T-helper 2 cell treated with Interferon-gamma antibody and Interleukin-4, amounts not matched to agents 100 ng/mL and 5 ng/mL, for 36 hours (primary cell): ENCODE results near the gene TMEM217. TPM values are rescaled to one million over a fixed set of nuclear protein-coding genes. Genes with fewer than 3 reads are reported as not detected.

Source experiments
- intact Hi-C: fragments of 100-400 bp; cut with micrococcal nuclease; formaldehyde crosslinking; loops from one replicate; pipeline ENCODE4 v1.15.1; 2023
- total RNA-seq: library from RNA; stranded (reverse); gene quantifications from 2 replicates; pipeline ENCODE4 v1.2.3, GENCODE V29; 2022

Gene TMEM217
- total RNA-seq, 1 donor from 2014 or later, result 3.0 TPM

DNA sequence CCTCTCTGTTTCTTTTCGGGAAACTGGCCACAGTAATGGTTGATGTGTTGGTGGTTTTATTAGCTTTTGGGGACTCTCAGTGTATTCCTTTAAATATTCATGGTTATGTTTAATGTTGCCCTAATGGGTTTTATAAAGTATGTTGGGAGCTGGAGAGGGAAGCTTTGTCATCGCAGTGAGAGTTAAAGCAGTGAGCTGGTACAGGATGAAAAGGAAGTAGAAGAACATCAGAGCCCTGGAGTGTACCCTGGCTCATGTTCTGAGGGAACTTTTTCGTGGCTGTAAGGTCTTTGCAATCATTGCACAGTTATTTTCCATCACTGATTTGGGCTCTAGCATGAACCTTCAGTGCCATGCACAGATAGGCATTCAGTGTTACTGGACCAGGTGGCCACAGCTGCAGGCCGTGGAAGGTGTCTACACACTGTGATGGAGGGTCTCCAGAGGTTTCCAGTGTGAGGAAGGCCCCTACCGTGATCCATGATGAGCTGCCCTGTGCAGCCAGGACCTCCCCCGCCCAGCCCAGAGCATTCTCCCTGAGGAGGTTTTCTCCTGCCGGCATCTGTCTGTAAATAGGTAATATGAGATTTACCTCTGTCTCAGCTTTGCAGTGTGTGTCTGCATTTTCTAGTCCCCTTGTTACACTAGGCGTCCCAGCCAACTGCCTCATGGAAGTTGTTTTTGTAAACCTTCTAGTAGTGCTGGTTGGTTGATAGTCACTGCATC lies 22.4 kb upstream of the TMEM217 start:
- intact Hi-C loops, result no loop called here

DNA sequence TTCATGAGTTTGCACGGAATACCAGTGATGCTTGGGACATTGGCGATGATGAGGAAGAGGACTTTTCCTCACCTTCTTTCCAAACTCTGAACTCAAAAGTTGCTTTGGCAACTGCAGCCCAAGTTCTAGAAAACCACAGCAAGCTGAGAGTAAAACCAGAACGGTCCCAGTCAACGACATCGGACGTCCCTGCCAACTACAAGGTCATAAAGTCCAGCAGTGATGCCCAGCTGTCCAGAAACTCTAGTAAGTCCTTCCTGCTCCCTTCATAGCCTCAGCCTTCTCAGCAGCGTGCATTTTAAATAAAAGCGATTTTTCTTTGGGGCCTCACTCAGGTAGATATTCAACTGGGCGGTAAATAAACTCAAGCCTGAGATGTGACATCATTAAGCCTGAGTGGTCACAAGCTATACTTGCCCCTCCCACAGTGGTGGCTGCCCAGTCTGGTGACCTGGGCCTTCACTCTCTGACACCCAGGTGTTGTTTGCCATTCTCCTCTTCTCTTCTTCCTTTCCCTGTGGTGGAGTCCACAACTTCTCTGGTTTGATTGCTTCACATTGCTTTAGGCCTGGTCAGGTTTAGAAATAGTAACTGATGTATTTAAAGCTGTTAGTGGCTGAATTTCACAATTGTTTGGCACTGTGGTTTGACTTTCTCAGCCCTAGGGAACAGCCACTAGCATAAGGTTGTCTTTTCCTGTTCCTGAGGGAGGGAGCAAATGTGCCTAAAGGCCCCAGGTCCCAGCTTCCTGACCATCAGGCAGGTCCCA lies 21.6 kb upstream of the TMEM217 start:
- intact Hi-C loops, result no loop called here

GRCh38 chr6:37277001-37277409 lies 19.1 kb upstream of the TMEM217 start:
- intact Hi-C loops, result no loop called here

- intact Hi-C loops, result no loop called here
Observed at GRCh38 chr6:37275350-37275749, 17.4 kb upstream of the TMEM217 start.

GRCh38 chr6:37273690-37274089 lies 15.7 kb upstream of the TMEM217 start:
- intact Hi-C loops, result loop anchor here (2.0 kb wide), 2 partner anchors 15 to 17 kb away; partner anchors contain the start of gene TMEM217

DNA sequence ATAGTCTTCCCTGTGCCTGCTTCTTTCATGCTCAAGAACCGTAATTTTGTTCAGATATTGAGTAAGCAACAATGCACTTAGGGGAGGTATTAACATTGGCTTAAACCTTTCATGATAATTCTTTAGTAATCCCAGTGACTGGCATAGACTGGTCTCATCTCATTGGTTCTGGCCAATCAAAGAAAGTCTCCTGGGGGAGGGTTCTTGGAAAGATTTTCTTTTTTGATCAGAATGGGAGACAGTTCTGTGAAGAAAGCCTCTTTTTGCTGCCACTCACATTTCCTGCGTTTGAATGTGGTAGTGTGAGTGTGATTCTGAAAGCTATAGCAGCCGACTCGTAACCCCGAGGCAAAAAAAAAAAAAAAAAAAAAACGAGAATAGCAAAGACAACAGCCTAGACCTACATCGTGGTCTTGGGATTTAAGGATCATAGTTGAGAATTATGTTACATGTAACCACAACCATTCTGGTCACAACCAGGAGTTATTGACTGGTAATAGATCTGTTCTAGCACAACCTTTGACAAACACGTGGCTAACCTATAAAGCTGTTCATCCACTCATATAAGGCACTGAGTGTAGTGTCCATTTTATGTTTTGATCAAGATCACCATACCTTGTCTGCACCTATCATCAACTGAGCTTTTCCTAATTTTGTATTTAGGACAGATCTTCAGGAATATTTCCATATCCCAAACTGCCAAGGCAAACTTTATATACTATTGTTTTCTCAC lies 15.1 kb upstream of the TMEM217 start:
- intact Hi-C loops, result loop anchor here (2.0 kb wide), 2 partner anchors 14 to 18 kb away; partner anchors contain the start of gene TMEM217

DNA sequence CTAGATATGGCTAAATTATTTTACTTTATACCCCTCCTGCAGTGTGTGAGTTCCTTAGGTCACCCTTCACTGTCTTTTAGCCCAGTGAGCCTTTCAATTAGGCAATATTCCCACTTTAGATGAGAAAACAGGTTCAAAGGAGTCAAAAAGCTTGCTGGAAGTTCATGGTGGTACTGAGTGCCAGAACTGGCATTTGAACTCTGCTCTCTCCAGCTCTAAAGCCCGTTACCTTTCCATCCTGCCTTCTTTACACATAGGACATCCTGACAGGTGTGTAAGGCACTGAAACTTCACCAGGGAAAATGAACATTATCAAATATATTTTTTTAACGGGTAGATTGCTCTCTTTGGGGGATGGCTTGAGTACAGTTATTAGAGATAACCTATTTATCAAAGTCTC lies 11.2 kb upstream of the TMEM217 start:
- intact Hi-C loops, result no loop called here

- intact Hi-C loops, result no loop called here
Observed at GRCh38 chr6:37265860-37266259, 7.9 kb upstream of the TMEM217 start.

DNA sequence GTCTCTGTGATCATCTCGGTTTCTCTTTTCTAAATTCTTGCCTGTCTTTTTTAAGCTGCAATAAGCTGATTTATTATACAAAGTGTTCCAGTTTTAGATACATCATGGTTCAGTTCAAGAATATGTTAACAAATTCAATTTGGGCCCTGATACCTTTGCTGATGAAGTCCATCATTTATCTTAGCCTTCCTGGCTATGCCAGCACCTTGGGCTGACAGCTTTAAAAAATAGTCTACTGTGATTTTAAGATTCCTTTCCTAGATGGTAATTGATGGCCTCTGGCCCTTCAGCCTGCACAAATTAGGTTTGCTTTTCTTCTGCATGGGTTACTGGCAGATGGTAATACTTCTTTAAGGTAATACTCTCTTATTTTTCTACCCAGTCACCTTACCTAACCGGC lies 7.1 kb upstream of the TMEM217 start:
- intact Hi-C loops, result no loop called here

GRCh38 chr6:37262446-37263026 lies 4.6 kb upstream of the TMEM217 start:
- intact Hi-C loops, result no loop called here

- intact Hi-C loops, result no loop called here
Observed at GRCh38 chr6:37261198-37261597, 3.3 kb upstream of the TMEM217 start.

- intact Hi-C loops, result loop anchor here (1.0 kb wide), 1 partner anchor 30 kb away; no protein-coding TSS in a partner anchor
Observed at GRCh38 chr6:37260444-37260843, 2.5 kb upstream of the TMEM217 start.

DNA sequence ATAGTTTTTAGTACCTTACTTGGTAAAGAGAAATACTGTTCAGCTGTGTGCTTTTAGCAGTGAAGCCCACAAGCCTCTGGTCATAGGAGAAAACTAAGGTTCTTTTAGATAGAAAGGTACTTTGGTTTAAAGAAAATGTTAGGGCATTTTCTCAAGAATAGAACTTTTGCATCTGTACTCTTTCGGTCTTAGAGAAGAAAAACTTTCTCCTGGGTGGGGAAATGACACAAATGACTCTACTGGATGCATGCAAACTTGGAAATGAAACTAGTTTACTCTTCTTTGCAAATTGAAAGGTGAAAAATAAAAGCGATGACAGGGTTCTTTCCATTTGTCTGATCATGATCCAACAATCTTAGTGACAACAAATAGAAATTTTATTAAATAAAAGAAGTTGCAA lies 2.1 kb upstream of the TMEM217 start:
- intact Hi-C loops, result loop anchor here (1.0 kb wide), 1 partner anchor 30 kb away; no protein-coding TSS in a partner anchor

DNA sequence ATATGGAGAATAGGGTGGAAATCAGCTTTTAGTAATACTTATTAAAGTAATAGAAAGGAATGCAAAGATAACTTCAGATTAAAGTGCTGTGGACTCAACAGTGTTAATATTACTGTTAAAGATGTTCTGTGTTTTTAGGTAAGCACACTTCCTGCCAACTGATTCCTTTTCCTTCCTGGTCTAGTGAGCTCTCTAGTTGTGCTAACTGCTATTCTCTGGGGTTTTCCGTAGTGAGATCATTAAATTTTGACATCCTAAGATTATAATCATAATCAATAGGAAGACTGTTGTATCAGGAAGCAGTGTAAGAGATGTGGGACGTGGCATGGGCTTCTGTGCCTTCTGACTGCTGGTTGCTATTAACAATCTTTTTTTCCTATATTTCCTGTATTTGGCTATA lies 1.2 kb upstream of the TMEM217 start:
- intact Hi-C loops, result loop anchor here (2.0 kb wide), 2 partner anchors 14 to 18 kb away; no protein-coding TSS in a partner anchor

- intact Hi-C loops, result loop anchor here (2.0 kb wide), 2 partner anchors 14 to 18 kb away; no protein-coding TSS in a partner anchor
Observed at GRCh38 chr6:37258405-37259105, 611 bp upstream of the TMEM217 start.

GRCh38 chr6:37257320-37257633 lies 667 bp downstream of the TMEM217 start:
- intact Hi-C loops, result loop anchor here (2.0 kb wide), 1 partner anchor 34 kb away; no protein-coding TSS in a partner anchor

DNA sequence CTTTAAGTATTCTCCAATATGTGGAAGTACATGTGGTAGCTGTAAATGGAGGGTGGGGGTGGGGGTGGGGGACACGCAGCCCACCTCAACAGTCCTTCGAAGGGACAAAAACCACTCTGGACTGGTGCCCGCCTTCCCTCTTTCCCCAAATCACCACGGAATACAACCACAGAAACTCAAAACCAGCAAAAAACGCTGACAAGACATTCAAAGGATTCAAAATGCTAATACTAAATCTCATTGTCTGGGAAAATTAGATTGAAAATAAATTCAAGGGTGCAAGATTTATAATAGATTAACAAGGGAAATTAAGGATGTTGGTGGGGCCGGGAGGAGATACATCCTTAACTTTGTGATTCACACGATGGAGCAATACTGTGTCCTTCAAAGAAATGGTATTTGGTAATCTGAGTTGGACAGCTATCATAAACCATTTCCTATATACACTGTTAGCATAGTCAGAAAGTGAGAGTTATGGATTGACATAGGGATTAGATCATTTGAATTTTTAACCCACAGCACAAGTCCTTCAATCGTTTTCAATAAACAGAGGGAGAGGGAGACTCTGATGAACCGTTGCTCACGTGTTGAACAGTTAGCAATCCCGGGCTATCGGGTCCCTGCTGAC lies 1.1 kb downstream of the TMEM217 start:
- intact Hi-C loops, result loop anchor here (2.0 kb wide), 1 partner anchor 34 kb away; no protein-coding TSS in a partner anchor

GRCh38 chr6:37254881-37255280 lies 3.1 kb downstream of the TMEM217 start:
- intact Hi-C loops, result no loop called here

DNA sequence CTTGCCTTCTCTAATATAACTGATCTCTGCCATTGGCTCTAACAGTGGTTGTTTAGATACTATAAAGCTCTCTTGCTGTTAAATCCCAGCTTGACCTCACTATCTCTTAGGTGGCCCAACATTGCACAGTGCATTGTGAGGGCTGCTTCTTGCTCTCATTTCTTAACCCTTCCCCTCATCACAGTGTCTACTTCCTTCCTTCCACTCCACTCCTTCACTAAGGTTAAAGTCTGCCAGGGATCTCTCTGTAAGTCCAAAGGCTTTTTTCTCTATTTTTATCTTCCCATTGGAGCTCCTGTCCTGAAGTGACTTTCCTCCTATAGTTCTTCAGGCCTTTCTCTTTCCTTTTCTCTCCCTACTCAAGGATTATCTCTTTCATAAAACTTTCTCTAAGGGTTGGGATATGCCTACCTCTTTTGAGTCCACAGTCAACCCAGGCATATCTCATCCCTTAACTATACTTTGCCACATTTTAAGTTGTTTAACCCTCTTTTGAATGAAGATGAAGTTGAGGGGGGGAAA lies 4.4 kb downstream of the TMEM217 start:
- intact Hi-C loops, result no loop called here

DNA sequence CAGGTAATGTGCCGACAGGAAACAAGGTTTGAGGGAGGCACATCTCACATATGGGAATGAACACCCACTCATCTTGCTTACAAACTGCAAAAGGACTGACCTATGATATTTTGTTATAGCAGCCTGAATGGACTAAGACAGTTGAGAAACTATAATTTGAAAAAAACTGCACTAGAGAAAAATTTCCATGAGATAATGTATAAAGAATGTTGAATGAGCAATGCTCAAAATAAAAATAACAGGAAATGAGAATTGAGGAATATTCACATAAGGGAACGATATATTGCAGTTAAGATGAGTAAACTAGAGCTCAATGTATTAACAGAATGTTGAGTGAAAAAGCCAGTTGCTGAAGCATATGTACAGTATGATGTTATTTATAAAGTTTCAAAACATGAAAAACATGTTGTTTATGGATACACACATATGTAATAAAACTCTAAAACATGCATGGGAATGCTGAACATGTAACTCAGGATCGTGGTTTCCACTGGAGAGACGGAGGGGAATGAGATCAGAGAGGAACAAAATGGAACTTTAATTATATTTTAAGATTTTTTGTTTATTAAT lies 6.6 kb downstream of the TMEM217 start:
- intact Hi-C loops, result no loop called here
